Activated naive CD8-positive, alpha-beta T cell treated with anti-CD3 and anti-CD28 coated beads, Interleukin-2, amount 50 U/mL, for 24 hours (primary cell): ENCODE data around the gene CENPC.

Experiments used
- ATAC-seq: fragments of 150-1000 bp; cut with Tn5 transposase; one replicate; pipeline ENCODE4 v1.10.0; 2021
- DNase-seq: peaks from one replicate; pipeline ENCODE4 v3.0.0; 2021
- H3K27ac Mint-ChIP-seq: one replicate; pipeline ENCODE4 v1.8.0; 2021; ENCODE audit warnings: mild to moderate bottlenecking, mixed read lengths
- H3K27me3 Mint-ChIP-seq: one replicate; pipeline ENCODE4 v1.8.0; 2021; ENCODE audit warnings: mixed read lengths
- H3K36me3 Mint-ChIP-seq: one replicate; pipeline ENCODE4 v1.8.0; 2021; ENCODE audit warnings: low read depth, mixed read lengths
- H3K4me1 Mint-ChIP-seq: one replicate; pipeline ENCODE4 v1.8.0; 2021; ENCODE audit warnings: mixed read lengths
- H3K4me3 Mint-ChIP-seq: one replicate; pipeline ENCODE4 v1.8.0; 2021; ENCODE audit warnings: mild to moderate bottlenecking, moderate library complexity, mixed read lengths
- H3K9me3 Mint-ChIP-seq: one replicate; pipeline ENCODE4 v1.8.0; 2021; ENCODE audit warnings: mixed read lengths

Gene CENPC

GRCh38 chr4:67437974-67438713, 107.2 kb downstream of the CENPC start:
- H3K4me3 Mint-ChIP-seq: no peak overlapping the region
- H3K27me3 Mint-ChIP-seq: no peaks in the 10 kb centered on the region
- no peak overlapping the region for H3K27ac Mint-ChIP-seq
- H3K36me3 Mint-ChIP-seq: peaks cover 49% of the 10 kb centered on the region
- peaks cover 16% of the 10 kb centered on the region for H3K9me3 Mint-ChIP-seq
- no peak for DNase-seq
- peaks cover 2% of the 10 kb centered on the region for H3K4me1 Mint-ChIP-seq
- no peak for ATAC-seq

- no peak for ATAC-seq
- H3K36me3 Mint-ChIP-seq: peaks cover 44% of the 10 kb centered on the region
- peaks cover 2% of the 10 kb centered on the region for H3K4me1 Mint-ChIP-seq
- H3K4me3 Mint-ChIP-seq: no peak overlapping the region
- no peak overlapping the region for H3K27ac Mint-ChIP-seq
- no peak for DNase-seq
- H3K27me3 Mint-ChIP-seq: no peaks in the 10 kb centered on the region
- H3K9me3 Mint-ChIP-seq: peaks cover 20% of the 10 kb centered on the region
These were observed 108.6 kb downstream of the CENPC start for GRCh38 chr4:67436742-67437141.

- peaks cover 32% of the 10 kb centered on the region for H3K36me3 Mint-ChIP-seq
These were observed 114.3 kb downstream of the CENPC start for GRCh38 chr4:67430989-67431388.

GRCh38 chr4:67428819-67429218, 116.5 kb downstream of the CENPC start:
- peaks cover 18% of the 10 kb centered on the region for H3K36me3 Mint-ChIP-seq
- ATAC-seq (no peak), DNase-seq (no peak)
- H3K4me3 Mint-ChIP-seq: no peak overlapping the region
- peaks cover 15% of the 10 kb centered on the region for H3K9me3 Mint-ChIP-seq
- no peaks in the 10 kb centered on the region for H3K27me3 Mint-ChIP-seq
- H3K27ac Mint-ChIP-seq: no peak overlapping the region
- H3K4me1 Mint-ChIP-seq: no peaks in the 10 kb centered on the region

More at GRCh38 chr4:67430989-67431388, 114.3 kb downstream of the CENPC start:
- H3K4me3 Mint-ChIP-seq: no peak overlapping the region
- H3K9me3 Mint-ChIP-seq: peaks cover 23% of the 10 kb centered on the region
- no peak overlapping the region for H3K27ac Mint-ChIP-seq
- ATAC-seq (no peak), DNase-seq (no peak)
- no peaks in the 10 kb centered on the region for H3K4me1 Mint-ChIP-seq
- no peaks in the 10 kb centered on the region for H3K27me3 Mint-ChIP-seq
